HepG2 (cell line): ENCODE measurements around the gene TMEM74B. TPM values are rescaled to one million over a fixed set of nuclear protein-coding genes. Genes with fewer than 3 reads are reported as not detected.

ENCODE experiments used
- ATAC-seq: fragments of 200-7000 bp; cut with Tn5 transposase; 3 replicates; pipeline ENCODE4 v1.9.1; 2020; ENCODE audit warnings: mild to moderate bottlenecking, moderate library complexity
- BruUV-seq: library from RNA; stranded (reverse); fragments of 400-500 nt; replicated peaks from 2 replicates; lab custom pipeline; 2021; lab: Mats Ljungman, UMichigan
- CTCF ChIA-PET: fragments of 300-600 bp; formaldehyde crosslinking; extraction: SDS; loops from one replicate; lab custom pipeline; 2021; ENCODE audit warnings: low total read pairs, inconsistent platforms, low intra/inter-chr PET ratio; lab: Yijun Ruan, JAX
- POLR2A ChIA-PET: fragments of 350-600 bp; sonication (Branson Sonifier 250); formaldehyde crosslinking; loops from one replicate; lab custom pipeline; 2020; ENCODE audit warnings: antibody characterized with exemption, inconsistent platforms; lab: Yijun Ruan, JAX
- DNase-seq: peaks from one replicate; pipeline ENCODE4 v3.0.0-alpha.2; 2015; ENCODE audit warnings: low spot score
- FAIRE-seq: peaks from 3 replicates; lab custom pipeline; 2011; peaks lifted over from hg19 to GRCh38; lab: Jason Lieb, UNC
- H2AFZ ChIP-seq: one replicate; pipeline ENCODE4 v1.6.1; 2011; ENCODE audit warnings: low read length, inconsistent platforms
- H3K27ac ChIP-seq: fragments of 300-600 bp; 3 replicates; pipeline ENCODE4 v1.8.0; 2011; ENCODE audit warnings: mixed run types, mild to moderate bottlenecking, mixed read lengths, low read length, inconsistent platforms; ENCODE audit not compliant: insufficient read depth; ENCODE audit errors: extremely low read length
- H3K27me3 ChIP-seq, 2 experiments: fragments of 200-600 bp in 1 of 2; 2 replicates in 1 of 2; 3 replicates in 1 of 2; pipeline versions ENCODE4 v1.6.0 to v1.8.0; 2011; ENCODE audit warnings: low read length in 2 of 2, mild to moderate bottlenecking in 2 of 2, moderate library complexity in 2 of 2, inconsistent platforms in 1 of 2; ENCODE audit not compliant: insufficient read depth in 2 of 2, control insufficient read depth in 1 of 2
- H3K36me3 ChIP-seq, 2 experiments: fragments of 200-600 bp in 1 of 2; replicated peaks in 1 of 2; 2 replicates in 1 of 2; 3 replicates in 1 of 2; pipeline versions ENCODE4 v1.5.1 to v1.8.0; 2011; ENCODE audit warnings: low read length in 2 of 2, inconsistent platforms in 1 of 2; ENCODE audit not compliant: insufficient read depth in 2 of 2, control insufficient read depth in 1 of 2
- H3K4me1 ChIP-seq: 2 replicates; pipeline ENCODE4 v1.5.1; 2012; ENCODE audit warnings: low read length, inconsistent platforms; ENCODE audit not compliant: insufficient read depth
- H3K4me2 ChIP-seq: 2 replicates; pipeline ENCODE4 v1.6.0; 2011; ENCODE audit warnings: low read depth, low read length, inconsistent platforms
- H3K4me3 ChIP-seq, 3 experiments: fragments of 200-600 bp in 1 of 3; sonication (generic), shearing (Covaris generic) in 1 of 3; replicated peaks in 1 of 3; 2 replicates each; pipeline ENCODE4 v1.5.1; 2011 to 2016; ENCODE audit warnings: low read length in 3 of 3, inconsistent platforms in 2 of 3, low read depth in 2 of 3, mild to moderate bottlenecking in 2 of 3, control low read depth in 1 of 3, mixed read lengths in 1 of 3; ENCODE audit not compliant: insufficient read depth in 1 of 3
- H3K79me2 ChIP-seq: one replicate; pipeline ENCODE4 v1.6.1; 2011; ENCODE audit warnings: low read length, inconsistent platforms; ENCODE audit not compliant: insufficient read depth
- H3K9ac ChIP-seq: 2 replicates; pipeline ENCODE4 v1.6.0; 2011; ENCODE audit warnings: mild to moderate bottlenecking, low read depth, low read length, inconsistent platforms; ENCODE audit not compliant: insufficient read depth
- H3K9me3 ChIP-seq: 2 replicates; pipeline ENCODE4 v1.5.1; 2012; ENCODE audit warnings: mild to moderate bottlenecking, low read length
- H4K20me1 ChIP-seq: 2 replicates; pipeline ENCODE4 v1.6.0; 2011; ENCODE audit warnings: inconsistent platforms, mild to moderate bottlenecking, low read length, moderate library complexity; ENCODE audit not compliant: insufficient read depth
- E2F2 ChIP-seq: sonication (generic); formaldehyde crosslinking; IDR thresholded peaks from 2 replicates; pipeline ENCODE4 v1.4.0; 2020; ENCODE audit warnings: missing genetic modification reagents, borderline replicate concordance
- HIVEP1 ChIP-seq: sonication (generic); formaldehyde crosslinking; IDR thresholded peaks from 2 replicates; pipeline ENCODE4 v1.4.0; 2020; ENCODE audit warnings: mild to moderate bottlenecking, missing genetic modification reagents
- PHF5A ChIP-seq: IDR thresholded peaks from one replicate; pipeline ENCODE4 v1.6.1; 2018; ENCODE audit warnings: low read depth, missing genetic modification reagents; ENCODE audit not compliant: unreplicated experiment
- PHF8 ChIP-seq: sonication (generic); formaldehyde crosslinking; IDR thresholded peaks from 2 replicates; pipeline ENCODE4 v1.5.0; 2020; ENCODE audit warnings: missing genetic modification reagents
- SIN3B ChIP-seq: fragments of 150-350 bp; IDR thresholded peaks from 2 replicates; pipeline ENCODE4 v1.6.1; 2014; ENCODE audit warnings: low read length
- SMAD1 ChIP-seq: sonication (generic); formaldehyde crosslinking; IDR thresholded peaks from 2 replicates; pipeline ENCODE4 v1.4.0; 2020; ENCODE audit warnings: missing genetic modification reagents, low read depth, mild to moderate bottlenecking, borderline replicate concordance
- SOX6 ChIP-seq, 2 experiments: fragments of 450-650 bp in 1 of 2; sonication (generic) in 1 of 2; formaldehyde crosslinking in 1 of 2; IDR thresholded peaks; 2 replicates each; pipeline versions ENCODE4 v1.4.0 to v1.6.1; 2017 to 2020; ENCODE audit warnings: antibody characterized with exemption in 1 of 2, mild to moderate bottlenecking in 1 of 2, missing genetic modification reagents in 1 of 2
- TOE1 ChIP-seq: sonication (generic); formaldehyde crosslinking; IDR thresholded peaks from 2 replicates; pipeline ENCODE4 v1.4.0; 2020; ENCODE audit warnings: mild to moderate bottlenecking, missing genetic modification reagents
- ZBTB7B ChIP-seq: sonication (generic); formaldehyde crosslinking; IDR thresholded peaks from 2 replicates; pipeline ENCODE4 v1.4.0; 2020; ENCODE audit warnings: missing genetic modification reagents
- ZNF136 ChIP-seq: sonication (generic); formaldehyde crosslinking; IDR thresholded peaks from 2 replicates; pipeline ENCODE4 v1.8.1; 2022; ENCODE audit warnings: low read depth, mild to moderate bottlenecking, moderate library complexity, missing genetic modification reagents
- ZNF333 ChIP-seq: sonication (generic); formaldehyde crosslinking; IDR thresholded peaks from 2 replicates; pipeline ENCODE4 v1.4.0; 2020; ENCODE audit warnings: mild to moderate bottlenecking, missing genetic modification reagents, borderline replicate concordance
- ZNF350 ChIP-seq: sonication (generic); formaldehyde crosslinking; IDR thresholded peaks from 2 replicates; pipeline ENCODE4 v1.4.0; 2020; ENCODE audit warnings: mild to moderate bottlenecking, low read depth, missing genetic modification reagents, borderline replicate concordance
- ZNF546 ChIP-seq: sonication (generic); formaldehyde crosslinking; conservative IDR thresholded peaks from 2 replicates; pipeline ENCODE4 v1.8.1; 2023; ENCODE audit warnings: mild to moderate bottlenecking, missing genetic modification reagents
- ZNF619 ChIP-seq: sonication (generic); formaldehyde crosslinking; IDR thresholded peaks from 2 replicates; pipeline ENCODE4 v1.4.0; 2020; ENCODE audit warnings: mild to moderate bottlenecking, missing genetic modification reagents
- ZNF746 ChIP-seq: sonication (generic); formaldehyde crosslinking; IDR thresholded peaks from 2 replicates; pipeline ENCODE4 v1.8.0; 2022; ENCODE audit warnings: mild to moderate bottlenecking, missing genetic modification reagents
- ZNF782 ChIP-seq: sonication (generic); formaldehyde crosslinking; IDR thresholded peaks from 2 replicates; pipeline ENCODE4 v1.4.0; 2020; ENCODE audit warnings: missing genetic modification reagents, mild to moderate bottlenecking, borderline replicate concordance
- ZSCAN31 ChIP-seq: sonication (generic); formaldehyde crosslinking; IDR thresholded peaks from 2 replicates; pipeline ENCODE4 v1.5.0; 2020; ENCODE audit warnings: low read depth, mild to moderate bottlenecking, missing genetic modification reagents
- WGBS: methylation state at CpG from one replicate; pipeline ENCODE4 v1.1.6; 2017; ENCODE audit warnings: low lambda C conversion rate; 5-methylcytosine and 5-hydroxymethylcytosine counted together
- in situ Hi-C: cut with HindIII; loops from 2 replicates; pipeline ENCODE4 v1.10.0; 2017; ENCODE audit warnings: low pct_unique_long_range_greater_than_20kb; ENCODE audit not compliant: extremely low pct_ligation_motif_present
- intact Hi-C: fragments of 100-400 bp; cut with micrococcal nuclease; formaldehyde crosslinking; loops from one replicate; pipeline ENCODE4 v1.10.0; 2022; ENCODE audit not compliant: unreplicated experiment
- polyA plus RNA-seq, 8 experiments: library from polyadenylated mRNA; depleted of rRNA in 3 of 8; stranded (reverse) in 7 of 8; unstranded in 1 of 8; fragments of >200 nt; fragmentation: Illumina TruSeq in 4 of 8; extraction: Trizol in 4 of 8; gene quantifications; 2 replicates each; pipeline versions ENCODE4 v1.2.1 to v1.2.3, GENCODE V29; 2011 to 2016; ENCODE audit warnings: low read depth in 4 of 8, missing spikeins in 1 of 8, mixed read lengths in 1 of 8; ENCODE audit not compliant: insufficient read depth in 1 of 8
- total RNA-seq, 5 experiments: library from RNA; depleted of rRNA; stranded (reverse); fragments of >200 nt; fragmentation: Illumina TruSeq; extraction: Trizol; gene quantifications; 2 replicates each; pipeline ENCODE4 v1.2.3, GENCODE V29; 2016; ENCODE audit warnings: low read depth in 1 of 5
- TF ChIP-seq, protein P1 (sequence below): sonication (generic); formaldehyde crosslinking; IDR thresholded peaks from 2 replicates; pipeline ENCODE4; 2020; ENCODE audit warnings: missing genetic modification reagents, mild to moderate bottlenecking, borderline replicate concordance

Gene TMEM74B
- total and polyA plus RNA-seq, 2 of the 13 experiments (the other 11 are each of a cell fraction or from before 2014, with no cell fraction given): 4.7 to 18.4 TPM

GRCh38 chr20:1184260-1184637 is 532 bp downstream of the TMEM74B start:
- intact Hi-C loops: loop anchor here (10.0 kb wide), 1 partner anchor 369 kb away; no protein-coding TSS in a partner anchor
- no peak for DNase-seq
- no peak for ATAC-seq
- no TSS peak for BruUV-seq
- CTCF ChIA-PET: interaction anchor here (1.7 to 2.7 kb wide), 2 partner anchors 76 to 365 kb away, joined by 4 to 12 read pairs; no protein-coding TSS in a partner anchor
- peaks cover 56% of the 10 kb centered on the region for H3K4me1 ChIP-seq
- H3K27ac ChIP-seq: no peak overlapping the region
- H4K20me1 ChIP-seq: no peaks in the 10 kb centered on the region
- H3K9ac ChIP-seq: peak overlapping the region; percentile 68
- FAIRE-seq: no peak
- H3K4me2 ChIP-seq: peak overlapping the region; percentile 81
- no peaks in the 10 kb centered on the region for H3K9me3 ChIP-seq
- 72% methylated on average over 13 of the region's 13 CpGs for WGBS
- POLR2A ChIA-PET: no interaction called here
- no peak overlapping the region for H2AFZ ChIP-seq
- no peaks in the 10 kb centered on the region; a peak in 1 of 5 replicates for H3K27me3 ChIP-seq
- H3K79me2 ChIP-seq: no peaks in the 10 kb centered on the region
- H3K36me3 ChIP-seq: peaks cover 0 to 4% of the 10 kb centered on the region in 2 experiments; a peak in 1 of 5 replicates
- H3K4me3 ChIP-seq: peak overlapping the region; percentile 56 to 75 (median 69); a peak in 5 of 6 replicates
- 0 out of 2 replicates have a peak, but pooled peaks have one; percentile 54 for TF ChIP-seq ZNF350
- no peak for TF ChIP-seq TOE1 (CRISPR knock-in tag)
- TF ChIP-seq SIN3B: no peak
- no peak for TF ChIP-seq ZNF782
- TF ChIP-seq SMAD1: 0 out of 2 replicates have a peak, but pooled peaks have one; percentile 36
- TF ChIP-seq PHF5A (CRISPR knock-in tag): no peak
- TF ChIP-seq ZSCAN31: 0 out of 2 replicates have a peak, but pooled peaks have one; percentile 8
- TF ChIP-seq, protein P1, sequence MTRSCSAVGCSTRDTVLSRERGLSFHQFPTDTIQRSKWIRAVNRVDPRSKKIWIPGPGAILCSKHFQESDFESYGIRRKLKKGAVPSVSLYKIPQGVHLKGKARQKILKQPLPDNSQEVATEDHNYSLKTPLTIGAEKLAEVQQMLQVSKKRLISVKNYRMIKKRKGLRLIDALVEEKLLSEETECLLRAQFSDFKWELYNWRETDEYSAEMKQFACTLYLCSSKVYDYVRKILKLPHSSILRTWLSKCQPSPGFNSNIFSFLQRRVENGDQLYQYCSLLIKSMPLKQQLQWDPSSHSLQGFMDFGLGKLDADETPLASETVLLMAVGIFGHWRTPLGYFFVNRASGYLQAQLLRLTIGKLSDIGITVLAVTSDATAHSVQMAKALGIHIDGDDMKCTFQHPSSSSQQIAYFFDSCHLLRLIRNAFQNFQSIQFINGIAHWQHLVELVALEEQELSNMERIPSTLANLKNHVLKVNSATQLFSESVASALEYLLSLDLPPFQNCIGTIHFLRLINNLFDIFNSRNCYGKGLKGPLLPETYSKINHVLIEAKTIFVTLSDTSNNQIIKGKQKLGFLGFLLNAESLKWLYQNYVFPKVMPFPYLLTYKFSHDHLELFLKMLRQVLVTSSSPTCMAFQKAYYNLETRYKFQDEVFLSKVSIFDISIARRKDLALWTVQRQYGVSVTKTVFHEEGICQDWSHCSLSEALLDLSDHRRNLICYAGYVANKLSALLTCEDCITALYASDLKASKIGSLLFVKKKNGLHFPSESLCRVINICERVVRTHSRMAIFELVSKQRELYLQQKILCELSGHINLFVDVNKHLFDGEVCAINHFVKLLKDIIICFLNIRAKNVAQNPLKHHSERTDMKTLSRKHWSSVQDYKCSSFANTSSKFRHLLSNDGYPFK (CRISPR knock-in tag): peak; percentile 64; the same call in 1 of the 2 replicates
- 0 out of 2 replicates have a peak, but pooled peaks have one; percentile 17 for TF ChIP-seq ZNF619 (CRISPR knock-in tag)
- TF ChIP-seq ZNF546: no peak; the same call in 1 of the 2 replicates
- 0 out of 2 replicates have a peak, but pooled peaks have one; percentile 18 for TF ChIP-seq ZNF333 (CRISPR knock-in tag)
- TF ChIP-seq ZNF746 (CRISPR knock-in tag): 0 out of 2 replicates have a peak, but pooled peaks have one; percentile 59
- TF ChIP-seq HIVEP1 (CRISPR knock-in tag): 0 out of 2 replicates have a peak, but pooled peaks have one; percentile 45
- TF ChIP-seq ZNF136 (CRISPR knock-in tag): 0 out of 2 replicates have a peak, but pooled peaks have one; percentile 41
- TF ChIP-seq E2F2: no peak
- no peak for TF ChIP-seq SOX6 (IDR thresholded peaks at IDR 0.05)
- peak; percentile 24; the same call in 1 of the 2 replicates for TF ChIP-seq SOX6 (CRISPR knock-in tag; IDR thresholded peaks at IDR 0.05)
- TF ChIP-seq ZBTB7B: peak; percentile 14; the same call in 1 of the 2 replicates
- no peak for TF ChIP-seq PHF8 (CRISPR knock-in tag)
- TF ChIP-seq, all 625 proteins: peak for 11
- in situ Hi-C loops: loop anchor here (10.0 kb wide), 2 partner anchors 229 to 369 kb away; no protein-coding TSS in a partner anchor
